HG03280 (cell line): ENCODE data around the gene CCK.

Source experiments
- ATAC-seq: cut with Tn5 transposase; IDR thresholded peaks from one replicate; pipeline ENCODE4 v1.9.1; 2021; ENCODE audit warnings: mild to moderate bottlenecking, moderate library complexity; ENCODE audit not compliant: unreplicated experiment

CCK gene

GRCh38 chr3:42269647-42270046 is 3.7 kb upstream of the CCK start:
- no peak for ATAC-seq

GRCh38 chr3:42267878-42268277 is 1.9 kb upstream of the CCK start:
- no peak for ATAC-seq

- no peak for ATAC-seq
Observed at GRCh38 chr3:42265059-42265991, 660 bp downstream of the CCK start.

GRCh38 chr3:42264399-42265058 is 1.5 kb downstream of the CCK start:
- no peak for ATAC-seq

- no peak for ATAC-seq
Observed at GRCh38 chr3:42263354-42264346, 2.3 kb downstream of the CCK start.

GRCh38 chr3:42262525-42262924 is 3.5 kb downstream of the CCK start:
- ATAC-seq: no peak

GRCh38 chr3:42257007-42257406 is 9.0 kb downstream of the CCK start:
- no peak for ATAC-seq

GRCh38 chr3:42256135-42256819 is 9.7 kb downstream of the CCK start:
- no peak for ATAC-seq

GRCh38 chr3:42254566-42254965 is 11.4 kb downstream of the CCK start:
- no peak for ATAC-seq

- no peak for ATAC-seq
Observed at GRCh38 chr3:42250761-42251160, 15.2 kb downstream of the CCK start.

- peak; percentile 74 for ATAC-seq
Observed at GRCh38 chr3:42247576-42248027, 18.4 kb downstream of the CCK start.

GRCh38 chr3:42246091-42246490 is 19.9 kb downstream of the CCK start:
- no peak for ATAC-seq

GRCh38 chr3:42236611-42237010 is 29.4 kb downstream of the CCK start:
- no peak for ATAC-seq

GRCh38 chr3:42235532-42235931 is 30.5 kb downstream of the CCK start:
- no peak for ATAC-seq

GRCh38 chr3:42230860-42231259 is 35.1 kb downstream of the CCK start:
- no peak for ATAC-seq

GRCh38 chr3:42229942-42230688 is 35.9 kb downstream of the CCK start:
- no peak for ATAC-seq

GRCh38 chr3:42229266-42229941 is 36.6 kb downstream of the CCK start:
- ATAC-seq: no peak

GRCh38 chr3:42228796-42229195 is 37.2 kb downstream of the CCK start:
- ATAC-seq: no peak
